Vagina (tissue), 2 donors: ENCODE measurements around the gene SRGAP2. TPM values are rescaled to one million over a fixed set of nuclear protein-coding genes. Genes with fewer than 3 reads are reported as not detected.
"Not testable (repeated sequence)": the region's sequence is repeated elsewhere in the genome, so short reads cannot be mapped to it uniquely, and the experiment has no call there.

Experiments
- DNase-seq, 2 donors: peaks; one replicate each; pipeline ENCODE4 v3.0.0-alpha.2; 2017; ENCODE audit errors: extremely low spot score in 2 of 2
- H3K27ac ChIP-seq: fragments of 200-600 bp; sonication (generic); one replicate; pipeline ENCODE4 v1.5.1; 2019
- H3K27me3 ChIP-seq: fragments of 200-600 bp; sonication (generic); one replicate; pipeline ENCODE4 v1.5.1; 2019
- H3K36me3 ChIP-seq, 2 donors: fragments of 200-600 bp; sonication (generic); one replicate each; pipeline ENCODE4 v1.5.1; 2017 to 2019
- H3K4me1 ChIP-seq: fragments of 200-600 bp; sonication (generic); one replicate; pipeline ENCODE4 v1.5.1; 2019
- H3K4me3 ChIP-seq, 2 donors: fragments of 200-600 bp; sonication (generic); 1 replicate in 1 of 2; 2 replicates in 1 of 2; pipeline ENCODE4 v1.5.1; 2016 to 2019
- H3K9me3 ChIP-seq: fragments of 200-600 bp; sonication (generic); one replicate; pipeline ENCODE4 v1.5.1; 2019
- POLR2AphosphoS5 ChIP-seq, 2 donors: sonication (generic); formaldehyde crosslinking; IDR thresholded peaks; one replicate each; pipeline ENCODE4 v1.9.0; 2017; ENCODE audit warnings: antibody characterized with exemption in 2 of 2, mild to moderate bottlenecking in 2 of 2, low read depth in 1 of 2; ENCODE audit not compliant: insufficient read depth in 1 of 2
- intact Hi-C: fragments of 100-400 bp; cut with DNase I; formaldehyde crosslinking; loops from one replicate; pipeline ENCODE4 v1.15.1; 2023
- total RNA-seq: library from RNA; depleted of rRNA; stranded (reverse); fragments of >200 nt; gene quantifications from one replicate; pipeline ENCODE4 v1.2.3, GENCODE V29; 2016

SRGAP2 gene
- total RNA-seq, 1 donor from 2014 or later: 60.2 TPM

DNA sequence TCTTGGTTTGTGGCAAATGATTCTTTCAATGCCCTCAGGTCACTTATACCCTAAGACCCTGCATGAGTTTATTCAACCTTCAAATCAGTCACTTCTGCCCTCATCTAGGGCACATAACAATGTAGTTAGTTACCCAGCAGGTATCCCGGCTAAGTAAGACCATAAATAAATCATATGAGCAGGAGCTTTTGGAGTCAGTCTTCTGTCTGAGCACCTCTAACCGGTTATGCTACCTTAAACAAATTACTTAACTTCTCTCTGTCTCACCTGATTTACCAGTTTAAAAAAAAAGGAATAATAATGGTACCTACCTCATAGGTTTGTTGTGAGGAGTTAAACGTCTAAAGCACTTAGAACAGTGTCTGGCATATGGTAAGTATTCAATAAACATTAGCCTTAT, 17.6 kb upstream of the SRGAP2 start:
- H3K27ac ChIP-seq, H3K4me3 ChIP-seq, H3K4me1 ChIP-seq, H3K27me3 ChIP-seq, DNase-seq, H3K36me3 ChIP-seq, H3K9me3 ChIP-seq, intact Hi-C loops: not testable (repeated sequence)

DNA sequence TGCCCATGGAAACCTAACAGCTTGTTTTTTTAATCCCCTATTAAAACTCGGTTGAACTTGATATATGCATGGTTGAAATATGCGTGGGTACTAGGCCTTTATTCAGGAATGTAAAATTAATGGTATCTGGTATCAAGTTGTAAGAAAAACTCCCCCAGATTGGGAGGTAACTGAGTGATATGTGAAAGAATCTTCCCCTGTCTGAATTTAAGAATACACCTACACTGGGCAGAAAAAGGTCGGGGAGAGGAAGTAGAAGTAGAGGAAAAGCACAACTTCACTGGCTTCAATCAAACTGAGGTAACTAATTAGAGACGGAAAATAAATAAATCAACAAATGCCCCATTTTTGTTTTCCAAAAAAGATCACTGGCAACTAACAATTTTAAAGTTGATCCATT, 16.5 kb upstream of the SRGAP2 start:
- DNase-seq, intact Hi-C loops, H3K4me1 ChIP-seq, H3K27me3 ChIP-seq, H3K27ac ChIP-seq, H3K9me3 ChIP-seq, H3K4me3 ChIP-seq, H3K36me3 ChIP-seq: not testable (repeated sequence)

DNA sequence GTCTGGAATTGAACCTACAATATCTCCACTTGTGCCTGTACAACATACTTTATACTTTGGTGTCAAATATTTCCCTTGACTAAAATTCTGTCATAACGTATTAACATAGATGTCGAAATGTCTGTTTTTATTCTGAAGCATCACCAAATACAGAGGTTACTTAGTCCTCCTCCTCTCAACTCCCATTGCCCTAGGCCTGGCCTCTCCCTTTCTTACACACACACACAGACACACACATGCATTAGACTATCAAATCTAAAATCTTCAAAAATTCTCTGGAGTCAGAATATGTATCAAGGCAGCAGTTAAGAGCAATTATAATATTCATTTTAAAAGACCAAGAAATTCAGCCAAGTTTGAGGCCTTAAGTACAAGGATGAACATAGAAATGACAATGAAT, 8.2 kb upstream of the SRGAP2 start:
- DNase-seq, H3K36me3 ChIP-seq, intact Hi-C loops, H3K4me1 ChIP-seq, H3K27ac ChIP-seq, H3K27me3 ChIP-seq, H3K4me3 ChIP-seq, H3K9me3 ChIP-seq: not testable (repeated sequence)

DNA sequence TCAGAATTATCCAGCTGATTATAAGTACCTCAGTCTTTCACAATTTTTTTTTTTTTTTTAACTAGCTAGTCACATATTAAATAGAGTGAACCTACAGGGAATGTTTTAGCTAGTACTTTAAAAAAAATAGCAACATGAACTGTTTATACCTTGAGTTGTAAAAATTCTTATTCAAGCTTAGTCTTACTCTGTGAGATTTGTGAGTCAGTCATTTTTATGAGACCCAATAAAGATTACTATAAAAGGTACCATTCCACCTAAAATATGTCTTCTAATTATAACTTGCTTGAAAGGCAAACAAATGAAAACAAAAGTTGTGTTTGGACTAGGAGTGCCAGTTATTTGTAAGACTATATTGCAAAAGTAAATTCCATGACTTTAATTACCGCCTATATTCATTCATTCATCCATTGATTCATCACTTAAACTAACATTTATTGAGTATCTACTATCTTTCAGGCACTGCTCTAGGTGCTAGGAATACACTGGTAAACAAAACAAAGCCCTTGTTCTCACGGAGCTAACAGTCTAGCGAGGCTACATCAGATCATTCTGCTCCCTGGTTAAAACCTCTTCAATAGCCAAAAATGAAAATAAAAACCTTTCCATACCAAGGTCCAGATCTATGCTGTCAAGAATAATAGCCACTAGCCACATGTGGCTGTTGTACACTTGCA, 6.5 kb upstream of the SRGAP2 start:
- H3K27ac ChIP-seq, H3K9me3 ChIP-seq, H3K4me3 ChIP-seq, H3K36me3 ChIP-seq, H3K4me1 ChIP-seq, DNase-seq, intact Hi-C loops, H3K27me3 ChIP-seq: not testable (repeated sequence)

DNA sequence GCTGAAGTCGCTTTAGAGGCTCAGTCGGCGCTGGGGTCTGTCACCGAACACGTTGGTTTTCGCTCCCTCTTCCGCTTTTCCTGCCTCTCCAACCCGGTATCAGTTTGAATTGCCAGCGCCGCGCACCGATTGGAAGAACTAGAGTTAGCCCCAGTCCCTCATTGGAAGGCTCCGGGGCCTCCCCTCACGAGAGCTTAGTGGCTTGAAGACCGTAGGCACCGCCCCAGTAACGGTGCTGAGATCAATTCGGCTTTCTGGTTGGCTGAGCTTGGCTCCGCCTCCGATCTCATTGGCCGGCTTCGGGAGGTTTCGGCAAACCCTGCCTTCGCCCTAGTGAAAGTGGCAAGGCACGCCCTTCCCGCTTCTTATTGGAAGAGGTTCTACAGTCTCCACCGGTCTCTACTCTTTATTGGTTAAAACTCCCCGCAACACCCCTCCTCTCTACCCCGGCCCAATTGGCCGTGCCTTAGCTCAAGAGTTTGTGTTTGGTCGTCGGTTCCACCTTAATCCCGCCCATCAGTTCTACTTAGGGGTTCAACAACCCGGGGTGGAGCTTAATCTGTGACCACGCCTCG, 465 bp upstream of the SRGAP2 start, which contains the start of gene FAM72A:
Gene FAM72A, minus strand, starts transcription at position 51 of the 575 bp plus-strand sequence. CDS start 814 bp downstream, outside the sequence.
- peak within 1 kb of the TSS; percentile 43 to 49 for H3K4me3 ChIP-seq

DNA sequence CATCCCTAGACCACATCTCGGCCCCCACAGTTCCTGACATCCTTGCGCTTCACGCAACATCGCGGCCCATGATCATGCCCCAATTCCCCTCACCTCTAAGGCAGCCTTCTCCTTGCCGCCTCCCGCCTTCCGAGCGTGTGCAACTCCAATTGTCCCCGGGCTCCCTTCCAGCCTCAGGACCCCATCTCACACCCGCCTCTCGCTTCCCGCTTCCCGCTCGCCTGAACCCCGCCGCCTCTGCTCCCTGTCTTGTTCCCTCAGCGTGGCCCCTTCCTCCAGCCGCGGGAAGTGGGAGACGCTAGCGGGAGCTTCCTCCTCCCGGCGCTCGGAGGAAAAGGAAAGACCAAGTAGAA, 794 bp downstream of the SRGAP2 start:
- DNase-seq, H3K36me3 ChIP-seq, H3K27me3 ChIP-seq, H3K4me1 ChIP-seq, H3K9me3 ChIP-seq, intact Hi-C loops: not testable (repeated sequence)
- H3K27ac ChIP-seq: peak overlapping the region; percentile 48
- H3K4me3 ChIP-seq: peak overlapping the region in 1 of 2 donors; percentile 49

More for the DNA sequence above, 465 bp upstream of the SRGAP2 start, which contains the start of gene FAM72A:
- H3K27ac ChIP-seq: peak within 1 kb of the TSS; percentile 75
- peak; percentile 99 to 100 for DNase-seq
- H3K36me3 ChIP-seq, H3K4me1 ChIP-seq, H3K27me3 ChIP-seq, H3K9me3 ChIP-seq, intact Hi-C loops: not testable (repeated sequence)
- peak; percentile 18 to 57 for TF ChIP-seq POLR2AphosphoS5 (IDR thresholded peaks at IDR 0.05; ENCODE audit: insufficient read depth in 1 of 2, low read depth in 1 of 2)

DNA sequence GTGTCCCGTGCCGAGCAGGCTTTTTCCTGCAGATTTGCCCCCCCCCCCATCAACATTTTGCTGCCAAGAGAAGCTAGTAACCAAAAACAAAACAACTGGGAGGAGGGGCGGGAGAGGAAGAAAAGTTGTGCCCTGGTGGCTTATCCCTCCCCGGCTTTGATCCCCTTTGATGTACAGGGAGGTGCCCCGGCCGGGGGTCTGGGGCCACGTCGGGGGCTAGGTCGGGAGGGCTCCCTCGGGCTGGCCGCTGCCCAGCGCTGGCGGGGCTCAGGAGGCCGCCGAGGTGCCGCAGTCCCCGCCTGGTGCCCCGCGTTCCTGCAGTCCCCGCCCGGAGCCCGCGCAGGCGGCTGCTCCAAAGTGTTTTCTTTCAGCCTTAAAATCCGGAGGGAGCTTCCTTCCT, 1.5 kb downstream of the SRGAP2 start:
- H3K36me3 ChIP-seq, H3K27me3 ChIP-seq, H3K9me3 ChIP-seq, H3K4me1 ChIP-seq, intact Hi-C loops: not testable (repeated sequence)
- peak overlapping the region; percentile 77 for H3K27ac ChIP-seq
- H3K4me3 ChIP-seq: peak overlapping the region; percentile 41 to 51
- DNase-seq: peak in 1 of 2 donors; percentile 25

DNA sequence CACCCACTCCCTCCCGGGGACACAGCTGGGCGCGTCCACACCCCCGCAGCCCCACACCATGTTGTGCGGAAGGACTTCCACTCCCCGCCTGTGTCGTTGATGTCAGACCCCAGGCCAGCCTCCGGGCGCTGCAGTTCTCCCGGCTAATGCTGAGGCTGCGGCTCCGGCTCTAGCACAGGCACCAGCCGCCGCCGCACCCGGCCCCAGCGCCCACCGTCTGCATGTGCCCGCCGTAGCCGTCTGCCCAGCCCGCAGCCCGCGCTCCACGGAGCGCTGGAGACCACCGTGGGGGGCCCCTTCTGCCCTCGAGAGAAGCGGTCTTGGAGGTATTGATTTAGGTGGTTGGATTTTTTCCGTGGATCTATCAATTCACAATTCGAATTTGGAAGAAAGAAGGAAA, 2.2 kb downstream of the SRGAP2 start:
- peak overlapping the region in 1 of 2 donors; percentile 10 for H3K4me3 ChIP-seq
- H3K36me3 ChIP-seq, H3K4me1 ChIP-seq, H3K27ac ChIP-seq, H3K9me3 ChIP-seq, intact Hi-C loops, DNase-seq, H3K27me3 ChIP-seq: not testable (repeated sequence)

DNA sequence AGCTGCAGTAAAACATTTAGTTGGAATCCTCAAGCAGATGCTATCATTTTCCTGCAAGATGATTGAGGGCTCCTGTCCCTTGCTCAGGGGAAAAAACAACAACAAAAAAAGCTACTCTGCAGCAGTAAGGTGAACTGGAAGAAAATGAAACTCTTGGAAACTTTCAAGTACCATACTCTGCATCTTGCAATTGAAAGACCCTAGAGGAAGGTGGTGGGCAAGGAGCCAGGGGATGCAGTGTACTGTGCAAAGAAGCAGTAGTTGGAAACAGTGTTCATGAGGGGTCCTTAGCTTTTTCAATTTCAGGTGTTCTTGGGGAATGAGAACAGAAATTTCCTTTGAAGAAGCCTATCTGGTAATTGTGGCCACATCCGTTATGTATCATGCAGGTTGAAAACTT, 7.5 kb downstream of the SRGAP2 start:
- H3K4me1 ChIP-seq, H3K27me3 ChIP-seq, H3K36me3 ChIP-seq, DNase-seq, H3K9me3 ChIP-seq, H3K4me3 ChIP-seq, intact Hi-C loops, H3K27ac ChIP-seq: not testable (repeated sequence)

DNA sequence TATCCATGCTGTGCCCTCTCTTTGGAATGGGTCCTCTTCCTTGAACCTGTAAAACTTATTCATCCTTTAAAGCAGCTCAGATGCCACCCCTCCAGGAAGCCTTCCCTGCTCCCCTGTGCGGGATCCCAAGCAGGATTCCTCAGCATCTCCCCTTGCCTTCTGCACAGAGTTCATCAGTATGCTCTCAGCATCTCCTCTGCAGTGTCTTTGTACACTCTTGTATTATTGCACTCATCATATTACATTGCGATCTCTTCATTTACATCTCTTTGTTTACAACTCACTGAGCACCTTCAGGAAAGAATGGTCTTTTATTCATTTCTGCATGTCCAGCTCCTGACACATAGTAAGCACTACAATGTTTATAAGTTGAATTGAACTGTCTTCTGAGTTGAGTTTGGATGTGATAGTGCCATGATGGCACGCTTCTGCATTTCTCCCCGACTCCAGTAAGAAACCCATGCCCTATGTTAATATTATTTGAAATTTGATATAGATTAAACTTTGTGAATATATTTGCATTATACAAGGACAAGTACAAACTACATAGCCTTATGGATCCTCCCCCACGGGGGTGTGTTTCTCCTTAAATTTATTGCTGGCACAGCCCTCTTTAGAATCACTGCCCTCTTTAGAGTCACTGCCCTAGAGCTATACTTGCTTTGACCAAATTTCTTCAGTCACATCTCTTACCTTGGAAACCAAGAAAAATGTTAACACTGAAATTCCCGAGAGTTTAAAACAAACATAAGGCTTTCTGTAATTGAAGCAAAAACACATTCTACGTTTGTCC, 12.5 kb downstream of the SRGAP2 start:
- H3K27ac ChIP-seq, H3K9me3 ChIP-seq, H3K36me3 ChIP-seq, H3K27me3 ChIP-seq, intact Hi-C loops, H3K4me1 ChIP-seq, DNase-seq, H3K4me3 ChIP-seq: not testable (repeated sequence)

DNA sequence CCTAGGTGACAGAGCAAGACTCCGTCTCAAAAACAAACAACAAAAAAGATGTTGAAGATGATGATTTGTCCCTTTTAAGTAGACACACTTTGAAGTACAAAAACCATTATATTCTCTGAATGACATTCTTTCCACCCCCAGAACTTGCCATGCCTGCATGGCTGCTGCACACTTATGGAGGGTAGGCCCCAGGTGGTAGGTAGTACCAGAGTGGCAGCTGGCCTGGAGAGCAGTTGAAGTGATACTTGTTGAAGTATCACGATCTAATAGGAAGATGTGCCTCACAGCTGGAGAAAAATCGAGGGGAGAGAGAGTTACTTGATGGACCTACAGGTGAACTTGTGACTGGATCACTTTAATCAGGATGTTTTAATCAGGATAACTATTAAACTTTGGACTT, 14.9 kb downstream of the SRGAP2 start:
- H3K4me3 ChIP-seq, H3K36me3 ChIP-seq, H3K27ac ChIP-seq, DNase-seq, intact Hi-C loops, H3K4me1 ChIP-seq, H3K27me3 ChIP-seq, H3K9me3 ChIP-seq: not testable (repeated sequence)

DNA sequence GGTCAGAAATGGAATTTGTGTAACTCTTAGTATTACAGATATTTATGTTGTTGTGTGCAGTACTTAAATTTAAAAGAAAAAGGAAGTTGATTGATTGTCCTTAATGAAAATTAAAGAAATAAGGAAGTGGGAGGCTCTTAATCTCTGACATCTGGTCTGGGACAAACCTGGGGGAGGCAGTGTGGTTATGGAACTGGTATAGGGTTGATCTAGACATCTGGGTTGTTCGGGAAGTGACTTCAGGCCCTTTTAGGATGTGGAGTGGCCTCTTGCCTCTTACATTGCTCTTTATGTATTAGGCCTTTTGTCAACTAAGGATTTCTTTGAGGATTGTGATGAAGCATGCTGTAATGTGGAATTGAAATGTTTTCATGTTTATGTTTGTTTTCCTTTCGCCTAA, 15.4 kb downstream of the SRGAP2 start:
- H3K9me3 ChIP-seq, H3K4me3 ChIP-seq, H3K27ac ChIP-seq, DNase-seq, H3K27me3 ChIP-seq, H3K4me1 ChIP-seq, intact Hi-C loops, H3K36me3 ChIP-seq: not testable (repeated sequence)
